ENCODE measurements around the gene TSPOAP1. TPM values are rescaled to one million over a fixed set of nuclear protein-coding genes. Genes with fewer than 3 reads are reported as not detected.
A peak's percentile ranks its signal among the peaks of the same experiment; 100 is the strongest.

Gene TSPOAP1
- total RNA-seq, 2 donors from 2014 or later: 31.3 to 36.8 TPM

DNA sequence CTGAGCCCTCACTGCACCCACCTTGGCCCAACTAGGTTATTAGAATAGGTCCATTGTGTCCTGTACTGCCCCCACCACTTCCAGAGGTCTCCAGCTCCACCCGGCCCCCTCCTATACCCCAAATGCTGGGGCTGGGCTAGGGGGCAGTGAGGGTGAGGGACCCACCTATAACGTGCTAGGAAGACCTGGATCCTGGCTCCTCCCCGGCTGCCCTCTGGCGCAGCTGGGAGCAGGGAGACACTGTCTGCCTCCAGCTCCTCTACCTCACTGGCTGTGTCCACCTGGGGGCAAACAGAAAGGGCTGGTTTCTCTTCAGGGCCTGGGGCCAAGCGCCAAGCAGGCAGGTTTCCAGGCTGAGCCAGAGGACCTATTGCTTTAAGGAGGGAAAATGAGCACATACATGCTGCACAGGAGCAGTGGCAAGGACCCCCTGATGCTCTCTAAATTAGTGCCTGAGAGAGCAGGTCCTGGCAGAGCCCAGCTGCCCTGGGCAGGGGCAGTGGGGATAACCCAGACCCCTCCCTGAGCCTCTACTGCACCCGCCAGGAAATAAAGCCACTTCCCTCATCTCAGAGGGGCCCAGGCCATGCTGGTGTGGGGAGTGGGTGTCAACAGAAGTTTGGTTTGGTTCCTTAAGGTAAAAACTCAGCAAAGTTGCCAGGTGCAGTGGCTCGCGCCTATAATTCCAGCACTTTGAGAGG lies 12.2 kb downstream of the TSPOAP1 start:
- H3K27ac ChIP-seq (ENCODE audit: low read depth, low read length): no peak overlapping the region
- H3K4me1 ChIP-seq (ENCODE audit: control insufficient read depth, insufficient read depth, low read length): no peaks in the 10 kb centered on the region
- H3K9ac ChIP-seq (ENCODE audit: extremely low read depth, low read length, poor library complexity, severe bottlenecking): no peak overlapping the region
- Mint-ChIP-seq H3K36me3 (ENCODE audit: low read depth) (peaks cover 4% of the 10 kb centered on the region), H3K4me3 (no peak overlapping the region), H3K27me3 (ENCODE audit: insufficient read depth) (peaks cover 11% of the 10 kb centered on the region), H3K27ac (no peak overlapping the region), H3K9me3 (no peaks in the 10 kb centered on the region), H3K4me1 (no peaks in the 10 kb centered on the region)
- WGBS, 2 experiments (ENCODE audit: insufficient coverage in 1 of 2, insufficient read length in 1 of 2): 86 to 88% methylated on average over 3 to 8 of the region's 8 CpGs
- TF ChIP-seq, protein P1, sequence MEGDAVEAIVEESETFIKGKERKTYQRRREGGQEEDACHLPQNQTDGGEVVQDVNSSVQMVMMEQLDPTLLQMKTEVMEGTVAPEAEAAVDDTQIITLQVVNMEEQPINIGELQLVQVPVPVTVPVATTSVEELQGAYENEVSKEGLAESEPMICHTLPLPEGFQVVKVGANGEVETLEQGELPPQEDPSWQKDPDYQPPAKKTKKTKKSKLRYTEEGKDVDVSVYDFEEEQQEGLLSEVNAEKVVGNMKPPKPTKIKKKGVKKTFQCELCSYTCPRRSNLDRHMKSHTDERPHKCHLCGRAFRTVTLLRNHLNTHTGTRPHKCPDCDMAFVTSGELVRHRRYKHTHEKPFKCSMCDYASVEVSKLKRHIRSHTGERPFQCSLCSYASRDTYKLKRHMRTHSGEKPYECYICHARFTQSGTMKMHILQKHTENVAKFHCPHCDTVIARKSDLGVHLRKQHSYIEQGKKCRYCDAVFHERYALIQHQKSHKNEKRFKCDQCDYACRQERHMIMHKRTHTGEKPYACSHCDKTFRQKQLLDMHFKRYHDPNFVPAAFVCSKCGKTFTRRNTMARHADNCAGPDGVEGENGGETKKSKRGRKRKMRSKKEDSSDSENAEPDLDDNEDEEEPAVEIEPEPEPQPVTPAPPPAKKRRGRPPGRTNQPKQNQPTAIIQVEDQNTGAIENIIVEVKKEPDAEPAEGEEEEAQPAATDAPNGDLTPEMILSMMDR (conservative IDR thresholded peaks at IDR 0.05): no peak
- H3K27me3 ChIP-seq (ENCODE audit: control insufficient read depth, insufficient read depth, low read length, poor library complexity, severe bottlenecking): no peaks in the 10 kb centered on the region
- no peak overlapping the region for H3K4me3 ChIP-seq (ENCODE audit: low read length)
- no peaks in the 10 kb centered on the region for H3K36me3 ChIP-seq (ENCODE audit: control insufficient read depth, insufficient read depth, low read length)
- peak; percentile 47 for DNase-seq
- no peaks in the 10 kb centered on the region for H3K9me3 ChIP-seq (ENCODE audit: control insufficient read depth, low read length)

DNA sequence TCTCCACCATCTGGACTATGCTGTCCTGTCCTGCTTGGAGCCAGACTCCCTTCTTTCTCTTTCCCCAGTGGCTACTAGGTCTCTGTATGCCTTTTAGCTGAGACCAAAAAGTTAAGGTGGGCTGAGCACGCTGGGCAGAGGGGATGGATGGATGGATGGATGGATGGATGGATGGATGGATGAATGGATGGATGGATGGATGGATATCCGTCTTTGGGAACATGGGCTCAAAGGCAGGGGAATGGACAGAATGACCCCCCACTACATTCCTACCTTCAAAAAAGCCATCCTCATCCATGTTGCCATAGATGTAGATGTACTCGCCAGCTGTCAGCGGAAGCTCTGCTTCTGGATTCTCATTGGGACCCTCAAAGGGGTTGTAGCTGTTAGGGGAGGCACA lies 12.8 kb downstream of the TSPOAP1 start:
- H3K4me1 Mint-ChIP-seq: no peaks in the 10 kb centered on the region
- H3K9me3 ChIP-seq (ENCODE audit: control insufficient read depth, low read length): no peaks in the 10 kb centered on the region
- TF ChIP-seq, protein P1 (conservative IDR thresholded peaks at IDR 0.05): no peak
- 97% methylated on average over 3 of the region's 4 CpGs; no CpG with 5 or more reads in 1 of the 2 experiments for WGBS, 2 experiments (ENCODE audit: insufficient coverage in 1 of 2, insufficient read length in 1 of 2)
- H3K4me3 Mint-ChIP-seq: no peak overlapping the region
- H3K9me3 Mint-ChIP-seq: no peaks in the 10 kb centered on the region
- no peaks in the 10 kb centered on the region for H3K4me1 ChIP-seq (ENCODE audit: control insufficient read depth, insufficient read depth, low read length)
- H3K27me3 Mint-ChIP-seq (ENCODE audit: insufficient read depth): peaks cover 6% of the 10 kb centered on the region
- H3K36me3 Mint-ChIP-seq (ENCODE audit: low read depth): peaks cover 4% of the 10 kb centered on the region
- H3K36me3 ChIP-seq (ENCODE audit: control insufficient read depth, insufficient read depth, low read length): no peaks in the 10 kb centered on the region
- H3K27me3 ChIP-seq (ENCODE audit: control insufficient read depth, insufficient read depth, low read length, poor library complexity, severe bottlenecking): no peaks in the 10 kb centered on the region
- H3K27ac Mint-ChIP-seq: no peak overlapping the region
- H3K27ac ChIP-seq (ENCODE audit: low read depth, low read length): no peak overlapping the region
- no peak overlapping the region for H3K9ac ChIP-seq (ENCODE audit: extremely low read depth, low read length, poor library complexity, severe bottlenecking)
- no peak for DNase-seq
- no peak overlapping the region for H3K4me3 ChIP-seq (ENCODE audit: low read length)

DNA sequence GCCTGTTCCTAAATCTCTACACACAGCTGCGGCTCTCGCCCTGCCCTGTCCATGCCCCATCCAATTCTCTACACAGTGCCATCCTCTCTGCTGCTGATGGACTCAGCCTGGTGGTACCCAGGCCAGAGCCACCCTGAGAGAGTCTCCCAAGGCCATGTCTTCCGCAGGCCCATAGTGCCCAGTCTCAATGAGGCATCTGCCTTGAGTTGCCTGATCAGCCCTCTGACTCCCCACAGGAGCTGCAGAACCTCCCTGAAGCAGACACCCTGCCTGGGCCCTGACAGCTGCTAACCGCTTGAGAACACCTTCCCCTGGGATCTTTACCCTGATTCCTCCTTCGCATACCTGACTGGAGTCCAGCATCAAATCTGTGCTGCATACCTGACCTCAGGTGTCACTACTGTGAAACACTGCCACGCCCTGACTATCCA lies 13.3 kb downstream of the TSPOAP1 start:
- TF ChIP-seq, protein P1 (conservative IDR thresholded peaks at IDR 0.05): no peak
- DNase-seq: no peak
- Mint-ChIP-seq H3K27me3 (ENCODE audit: insufficient read depth) (peaks cover 3% of the 10 kb centered on the region), H3K9me3 (no peaks in the 10 kb centered on the region), H3K4me3 (no peak overlapping the region), H3K4me1 (no peaks in the 10 kb centered on the region), H3K36me3 (ENCODE audit: low read depth) (peaks cover 4% of the 10 kb centered on the region), H3K27ac (no peak overlapping the region)
- H3K4me1 ChIP-seq (ENCODE audit: control insufficient read depth, insufficient read depth, low read length): no peaks in the 10 kb centered on the region
- no peaks in the 10 kb centered on the region for H3K36me3 ChIP-seq (ENCODE audit: control insufficient read depth, insufficient read depth, low read length)
- H3K27ac ChIP-seq (ENCODE audit: low read depth, low read length): no peak overlapping the region
- no peak overlapping the region for H3K9ac ChIP-seq (ENCODE audit: extremely low read depth, low read length, poor library complexity, severe bottlenecking)
- H3K27me3 ChIP-seq (ENCODE audit: control insufficient read depth, insufficient read depth, low read length, poor library complexity, severe bottlenecking): no peaks in the 10 kb centered on the region
- WGBS, 2 experiments (ENCODE audit: insufficient coverage in 1 of 2, insufficient read length in 1 of 2): 91 to 100% methylated on average over 6 of the region's 6 CpGs
- no peaks in the 10 kb centered on the region for H3K9me3 ChIP-seq (ENCODE audit: control insufficient read depth, low read length)
- H3K4me3 ChIP-seq (ENCODE audit: low read length): no peak overlapping the region
